GM23248 (cell line): ENCODE measurements around the gene SNRPD3. TPM values are rescaled to one million over a fixed set of nuclear protein-coding genes. Genes with fewer than 3 reads are reported as not detected.

Experiments used
- DNase-seq: peaks from one replicate; pipeline ENCODE4 v3.0.0-alpha.2; 2015
- H2AFZ ChIP-seq: fragments of 200-600 bp; sonication (generic); 2 replicates; pipeline ENCODE4 v1.6.1; 2016; ENCODE audit warnings: antibody characterized with exemption
- H3F3A ChIP-seq: fragments of 200-600 bp; sonication (generic); 2 replicates; pipeline ENCODE4 v1.6.1; 2016; ENCODE audit warnings: mild to moderate bottlenecking, antibody characterized with exemption, mixed run types; ENCODE audit not compliant: insufficient read depth
- H3K27ac ChIP-seq: fragments of 200-600 bp; sonication (generic); 2 replicates; pipeline ENCODE4 v1.5.1; 2016; ENCODE audit warnings: mild to moderate bottlenecking
- H3K27me3 ChIP-seq: fragments of 200-600 bp; sonication (generic); replicated peaks from 2 replicates; pipeline ENCODE4 v1.6.1; 2016; ENCODE audit warnings: mild to moderate bottlenecking; ENCODE audit not compliant: insufficient read depth
- H3K36me3 ChIP-seq: fragments of 200-600 bp; sonication (generic); 2 replicates; pipeline ENCODE4 v1.6.1; 2016; ENCODE audit warnings: low read depth, mild to moderate bottlenecking
- H3K4me1 ChIP-seq: fragments of 200-600 bp; sonication (generic); 2 replicates; pipeline ENCODE4 v1.6.1; 2016; ENCODE audit warnings: mild to moderate bottlenecking; ENCODE audit not compliant: insufficient read depth
- H3K4me2 ChIP-seq: fragments of 200-600 bp; sonication (generic); one replicate; pipeline ENCODE4 v1.6.1; 2016; ENCODE audit warnings: mild to moderate bottlenecking; ENCODE audit not compliant: unreplicated experiment
- H3K4me3 ChIP-seq: fragments of 200-600 bp; sonication (generic); 2 replicates; pipeline ENCODE4 v1.5.1; 2016; ENCODE audit warnings: mild to moderate bottlenecking
- H3K79me2 ChIP-seq: fragments of 200-600 bp; sonication (generic); 2 replicates; pipeline ENCODE4 v1.6.1; 2016; ENCODE audit warnings: mild to moderate bottlenecking; ENCODE audit not compliant: insufficient read depth
- H3K9ac ChIP-seq: fragments of 200-600 bp; sonication (generic); 2 replicates; pipeline ENCODE4 v1.6.1; 2016; ENCODE audit warnings: mild to moderate bottlenecking
- H3K9me2 ChIP-seq: fragments of 200-600 bp; sonication (generic); 2 replicates; pipeline ENCODE4 v1.6.1; 2016; ENCODE audit warnings: mixed run types, mild to moderate bottlenecking, moderate library complexity; ENCODE audit not compliant: insufficient read depth
- H3K9me3 ChIP-seq: fragments of 200-600 bp; sonication (generic); one replicate; pipeline ENCODE4 v1.6.1; 2017; ENCODE audit warnings: low read depth
- H4K20me1 ChIP-seq: fragments of 200-600 bp; sonication (generic); 2 replicates; pipeline ENCODE4 v1.6.0; 2016; ENCODE audit not compliant: insufficient read depth
- EZH2 ChIP-seq: fragments of 200-600 bp; sonication (generic); IDR thresholded peaks from 2 replicates; pipeline ENCODE4 v1.6.1; 2018; ENCODE audit warnings: antibody characterized with exemption, mild to moderate bottlenecking; ENCODE audit not compliant: insufficient read depth, poor library complexity, severe bottlenecking
- EZH2phosphoT487 ChIP-seq: fragments of 200-600 bp; sonication (generic); IDR thresholded peaks from 2 replicates; pipeline ENCODE4 v1.6.1; 2018; ENCODE audit warnings: antibody characterized with exemption, moderate library complexity, mild to moderate bottlenecking, low read depth; ENCODE audit not compliant: insufficient read depth
- WGBS, 2 experiments: methylation state at CpG; one replicate each; pipeline ENCODE4 v1.1.6; 2015 to 2017; ENCODE audit warnings: low lambda C conversion rate in 2 of 2, low coverage in 1 of 2; ENCODE audit errors: missing lambda C conversion rate in 2 of 2; 5-methylcytosine and 5-hydroxymethylcytosine counted together
- in situ Hi-C: fragments of 300-500 bp; cut with MboI; formaldehyde crosslinking; loops from 2 replicates; pipeline ENCODE4 v1.15.0; 2020
- polyA plus RNA-seq: library from polyadenylated mRNA; unstranded; fragments of >200 nt; fragmentation: Nextera tagmentation; extraction: Ambion mirVana; gene quantifications from 2 replicates; pipeline ENCODE4 v1.2.1, GENCODE V29; 2016
- total RNA-seq: library from RNA; depleted of rRNA; stranded (reverse); fragments of >200 nt; shearing (Covaris generic); gene quantifications from 2 replicates; pipeline ENCODE4 v1.2.3, GENCODE V29; 2014

Gene SNRPD3
- total and polyA plus RNA-seq, 2 experiments from 2014 or later, result 106 to 109 TPM

- Histone ChIP-seq H3K79me2 (no peaks in the 10 kb centered on the region), H2AFZ (no peak overlapping the region), H3K9me2 (no peaks in the 10 kb centered on the region), H3K4me3 (no peak overlapping the region), H3K27ac (no peak overlapping the region), H3K4me2 (no peak overlapping the region), H3K27me3 (no peaks in the 10 kb centered on the region), H3K36me3 (no peaks in the 10 kb centered on the region), H3F3A (no peaks in the 10 kb centered on the region), H3K9ac (no peak overlapping the region), H3K9me3 (no peaks in the 10 kb centered on the region), H4K20me1 (no peaks in the 10 kb centered on the region), H3K4me1 (0 out of 2 replicates have a peak, but pooled peaks cover 6% of the 10 kb centered on the region)
- in situ Hi-C loops, result no loop called here
- DNase-seq, result no peak
- no peak for TF ChIP-seq EZH2
- TF ChIP-seq EZH2phosphoT487, result no peak
- WGBS, 2 experiments, result 87 to 88% methylated on average over 7 to 8 of the region's 8 CpGs
These were observed 32.1 kb downstream of the SNRPD3 start for GRCh38 chr22:24587948-24588347.

- Histone ChIP-seq H3K9me3 (no peaks in the 10 kb centered on the region), H3K79me2 (no peaks in the 10 kb centered on the region), H3K4me3 (no peak overlapping the region), H3K4me1 (peaks cover 8% of the 10 kb centered on the region; the same call in 1 of the 2 replicates), H3K9ac (no peak overlapping the region), H3K4me2 (no peak overlapping the region), H3K9me2 (no peaks in the 10 kb centered on the region), H2AFZ (no peak overlapping the region), H3K36me3 (no peaks in the 10 kb centered on the region), H4K20me1 (no peaks in the 10 kb centered on the region), H3K27me3 (no peaks in the 10 kb centered on the region), H3F3A (no peaks in the 10 kb centered on the region), H3K27ac (no peak overlapping the region)
- 79 to 81% methylated on average over 12 to 13 of the region's 13 CpGs for WGBS, 2 experiments
- DNase-seq, result no peak
- in situ Hi-C loops, result no loop called here
- TF ChIP-seq EZH2 (no peak), EZH2phosphoT487 (no peak)
These were observed 32.6 kb downstream of the SNRPD3 start for GRCh38 chr22:24588381-24588756.

GRCh38 chr22:24588757-24589481 is 33.1 kb downstream of the SNRPD3 start:
- in situ Hi-C loops, result no loop called here
- WGBS, 2 experiments, result 95 to 99% methylated on average over 21 of the region's 21 CpGs
- no peak for TF ChIP-seq EZH2
- no peak for TF ChIP-seq EZH2phosphoT487
- Histone ChIP-seq H3K27me3 (no peaks in the 10 kb centered on the region), H3K9ac (no peak overlapping the region), H3K4me1 (peaks cover 5% of the 10 kb centered on the region; the same call in 1 of the 2 replicates), H3K4me3 (no peak overlapping the region), H4K20me1 (no peaks in the 10 kb centered on the region), H3F3A (no peaks in the 10 kb centered on the region), H3K27ac (no peak overlapping the region), H3K9me3 (no peaks in the 10 kb centered on the region), H3K79me2 (no peaks in the 10 kb centered on the region), H3K36me3 (no peaks in the 10 kb centered on the region), H3K4me2 (no peak overlapping the region), H2AFZ (no peak overlapping the region), H3K9me2 (no peaks in the 10 kb centered on the region)
- DNase-seq, result no peak

- no peak for TF ChIP-seq EZH2phosphoT487
- no peak for TF ChIP-seq EZH2
- Histone ChIP-seq H3F3A (no peaks in the 10 kb centered on the region), H3K36me3 (no peaks in the 10 kb centered on the region), H3K27me3 (no peaks in the 10 kb centered on the region), H3K27ac (no peak overlapping the region), H3K4me3 (no peak overlapping the region), H2AFZ (no peak overlapping the region), H3K9ac (no peak overlapping the region), H3K9me2 (no peaks in the 10 kb centered on the region), H3K79me2 (no peaks in the 10 kb centered on the region), H3K4me1 (peaks cover 3% of the 10 kb centered on the region; the same call in 1 of the 2 replicates), H4K20me1 (no peaks in the 10 kb centered on the region), H3K9me3 (no peaks in the 10 kb centered on the region), H3K4me2 (no peak overlapping the region)
- 94 to 96% methylated on average over 5 to 6 of the region's 7 CpGs for WGBS, 2 experiments
- no peak for DNase-seq
- in situ Hi-C loops, result no loop called here
These were observed 33.8 kb downstream of the SNRPD3 start for GRCh38 chr22:24589518-24590030.
